ENCODE results near the gene DFFA. TPM values are rescaled to one million over a fixed set of nuclear protein-coding genes. Genes with fewer than 3 reads are reported as not detected.

The DFFA gene
- total and polyA plus RNA-seq, 2 donors (not counting 3 experiments of a cell fraction or from before 2014, with no cell fraction given) = 30.0 to 44.5 TPM

- Histone ChIP-seq H3K79me2 (ENCODE audit: control insufficient read depth, insufficient read depth, low read length) (peaks cover 35% of the 10 kb centered on the region), H4K20me1 (replicated peaks; ENCODE audit: control insufficient read depth, extremely low read depth, insufficient read depth, low read length) (no peaks in the 10 kb centered on the region), H3K4me1 (ENCODE audit: control insufficient read depth, extremely low read depth, insufficient read depth, low read length) (peaks cover 28% of the 10 kb centered on the region), H3K27me3 (ENCODE audit: control insufficient read depth in 2 of 2, insufficient read depth in 2 of 2, low read length in 2 of 2) (no peaks in the 10 kb centered on the region), H3K4me2 (ENCODE audit: insufficient read depth, low read length) (peak overlapping the region; percentile 71), H3K36me3 (ENCODE audit: control insufficient read depth in 2 of 2, extremely low read depth in 1 of 2, insufficient read depth in 2 of 2, low read length in 2 of 2) (no peaks in the 10 kb centered on the region), H3K27ac (ENCODE audit: insufficient read depth, low read depth, low read length) (peak overlapping the region; percentile 72), H3K4me3 (replicated peaks in 1 of 3; ENCODE audit: insufficient read depth in 1 of 3, low read depth in 1 of 3, low read length in 3 of 3) (peak overlapping the region in 1 of 3 experiments; percentile 17), H3K9ac (replicated peaks; ENCODE audit: extremely low read depth, insufficient read depth, low read length) (peak overlapping the region; percentile 7), H3K9me3 (replicated peaks; ENCODE audit: control insufficient read depth, insufficient read depth, low read length) (no peaks in the 10 kb centered on the region), H2AFZ (ENCODE audit: low read depth, low read length) (no peak overlapping the region), H3K9me1 (replicated peaks; ENCODE audit: control insufficient read depth, extremely low read depth, insufficient read depth, low read length) (no peaks in the 10 kb centered on the region)
- BruUV-seq (replicated peaks) = no TSS peak
- ChIA-PET POLR2A (interaction anchor here (0.6 kb wide), 1 partner anchor 10 kb away, joined by 3 read pairs; no protein-coding TSS in a partner anchor), CTCF (interaction anchor here (1.3 to 7.5 kb wide), 8 partner anchors 10 to 357 kb away, joined by 3 to 132 read pairs (median 11); no protein-coding TSS in a partner anchor)
- dilution Hi-C loops (cut with MboI; ENCODE audit: extremely low pct_ligation_motif_present, low sequenced_read_pairs) (no loop called here), intact Hi-C loops (cut with micrococcal nuclease) (loop anchor here (2.0 to 5.0 kb wide), 3 partner anchors 127 to 452 kb away; no protein-coding TSS in a partner anchor)
- peak; percentile 63 for FAIRE-seq
- TF ChIP-seq MYC (IDR thresholded peaks at IDR 0.05; ENCODE audit: low read depth, low read length) (no peak), MAX (IDR thresholded peaks at IDR 0.05; ENCODE audit: insufficient read depth, insufficient read length) (no peak), POLR2AphosphoS5 (IDR thresholded peaks at IDR 0.05; ENCODE audit: insufficient read depth, low read depth, low read length) (no peak), FOS (IDR thresholded peaks at IDR 0.05; ENCODE audit: borderline replicate concordance, insufficient read depth, low read length) (no peak), GATA2 (IDR thresholded peaks at IDR 0.05; ENCODE audit: insufficient read depth, insufficient read length, low read depth, low read length) (peak; percentile 30), JUN (IDR thresholded peaks at IDR 0.05; ENCODE audit: borderline replicate concordance, insufficient read depth, insufficient read length, low read depth) (no peak), EZH2 (IDR thresholded peaks at IDR 0.05; ENCODE audit: borderline replicate concordance, low read depth, low read length, severe bottlenecking) (no peak)
- no peak for DNase-seq (ENCODE audit: low read depth, low spot score)
Observed at GRCh38 chr1:10509809-10510509, 37.6 kb upstream of the DFFA start.
